K562 (cell line): ENCODE results near the gene AAMP. TPM values are rescaled to one million over a fixed set of nuclear protein-coding genes. Genes with fewer than 3 reads are reported as not detected.

ENCODE experiments used
- ATAC-seq: fragments of 200-7000 bp; cut with Tn5 transposase; 3 replicates; pipeline ENCODE4 v1.9.1; 2020; ENCODE audit warnings: moderate library complexity
- BruUV-seq: library from RNA; stranded (reverse); fragments of 400-500 nt; replicated peaks from 2 replicates; lab custom pipeline; 2021; lab: Mats Ljungman, UMichigan
- CTCF ChIA-PET: fragments of 300-600 bp; formaldehyde crosslinking; extraction: SDS; loops from one replicate; lab custom pipeline; 2021; ENCODE audit warnings: low intra/inter-chr PET ratio; lab: Yijun Ruan, JAX
- POLR2A ChIA-PET: fragments of 300-600, 350-650 bp; sonication (Branson Sonifier 250); formaldehyde crosslinking; extraction: SDS; loops from one replicate; lab custom pipeline; 2021; ENCODE audit warnings: antibody characterized with exemption, inconsistent platforms; lab: Yijun Ruan, JAX
- DNase-seq, 4 experiments: peaks; one replicate each; pipeline versions ENCODE4 v3.0.0 to v3.0.0-alpha.2; 2011 to 2018; ENCODE audit warnings: low spot score in 3 of 4, mixed read lengths in 3 of 4; ENCODE audit errors: extremely low read depth in 1 of 4
- FAIRE-seq: peaks from 2 replicates; lab custom pipeline; 2011; peaks lifted over from hg19 to GRCh38; lab: Jason Lieb, UNC
- H2AFZ ChIP-seq: 2 replicates; pipeline ENCODE4 v1.6.0; 2011; ENCODE audit warnings: low read depth, low read length, control low read depth, inconsistent platforms
- H3K27ac ChIP-seq: fragments of 200-600 bp; 3 replicates; pipeline ENCODE4 v1.8.0; 2011; ENCODE audit warnings: low read depth, mild to moderate bottlenecking, control low read depth, inconsistent platforms, low read length, moderate library complexity, mixed read lengths; ENCODE audit errors: extremely low read depth
- H3K27me3 ChIP-seq, 2 experiments: fragments of 300-600 bp in 1 of 2; 2 replicates in 1 of 2; 3 replicates in 1 of 2; pipeline versions ENCODE4 v1.6.0 to v1.8.0; 2011; ENCODE audit warnings: inconsistent platforms in 2 of 2, low read length in 2 of 2, mild to moderate bottlenecking in 1 of 2, mixed read lengths in 1 of 2, moderate library complexity in 1 of 2; ENCODE audit not compliant: control insufficient read depth in 2 of 2, insufficient read depth in 2 of 2
- H3K36me3 ChIP-seq: fragments of 300-600 bp; 3 replicates; pipeline ENCODE4 v1.8.0; 2011; ENCODE audit warnings: mild to moderate bottlenecking, low read length, inconsistent platforms; ENCODE audit not compliant: control insufficient read depth, insufficient read depth
- H3K4me1 ChIP-seq, 2 experiments: fragments of 200-600 bp in 1 of 2; replicated peaks in 1 of 2; 2 replicates in 1 of 2; 3 replicates in 1 of 2; pipeline versions ENCODE4 v1.5.1 to v1.8.0; 2011; ENCODE audit warnings: inconsistent platforms in 2 of 2, low read length in 2 of 2, mild to moderate bottlenecking in 1 of 2, mixed read lengths in 1 of 2, moderate library complexity in 1 of 2; ENCODE audit not compliant: control insufficient read depth in 2 of 2, insufficient read depth in 2 of 2
- H3K4me2 ChIP-seq: 2 replicates; pipeline ENCODE4 v1.6.1; 2011; ENCODE audit warnings: low read length, control low read depth, inconsistent platforms, mixed read lengths; ENCODE audit not compliant: insufficient read depth
- H3K4me3 ChIP-seq: fragments of 200-600 bp; sonication (generic), shearing (Covaris generic); 2 replicates; pipeline ENCODE4 v1.5.1; 2016; ENCODE audit warnings: control low read depth, inconsistent platforms
- H3K79me2 ChIP-seq: fragments of 200-600 bp; 3 replicates; pipeline ENCODE4 v1.8.0; 2011; ENCODE audit warnings: low read length, inconsistent platforms; ENCODE audit not compliant: control insufficient read depth, insufficient read depth
- H3K9ac ChIP-seq, 2 experiments: 2 replicates each; pipeline versions ENCODE4 v1.6.0 to v1.6.1; 2011; ENCODE audit warnings: low read depth in 2 of 2, low read length in 2 of 2, control low read depth in 1 of 2, inconsistent platforms in 1 of 2, mild to moderate bottlenecking in 1 of 2, mixed read lengths in 1 of 2; ENCODE audit not compliant: insufficient read depth in 1 of 2
- H3K9me1 ChIP-seq: one replicate; pipeline ENCODE4 v1.6.0; 2011; ENCODE audit warnings: inconsistent platforms, mild to moderate bottlenecking, low read length, moderate library complexity; ENCODE audit not compliant: control insufficient read depth, insufficient read depth
- H3K9me3 ChIP-seq: replicated peaks from 2 replicates; pipeline ENCODE4 v1.5.1; 2011; ENCODE audit warnings: low read depth, low read length, inconsistent platforms; ENCODE audit not compliant: control insufficient read depth, insufficient read depth
- H4K20me1 ChIP-seq: replicated peaks from 2 replicates; pipeline ENCODE4 v1.6.1; 2011; ENCODE audit warnings: low read length, inconsistent platforms, mixed read lengths; ENCODE audit not compliant: control insufficient read depth, insufficient read depth
- CEBPB ChIP-seq: fragments of 450-650 bp; IDR thresholded peaks from 2 replicates; pipeline ENCODE4 v1.6.1; 2016; ENCODE audit warnings: missing genetic modification characterization, missing compliant biosample characterization
- E2F3 ChIP-seq: fragments of 250-450 bp; sonication (Bioruptor Pico); IDR thresholded peaks from 2 replicates; pipeline ENCODE4 v1.4.0; 2020; ENCODE audit warnings: mild to moderate bottlenecking
- HOXB6 ChIP-seq: fragments of 250-450 bp; sonication (Bioruptor Pico); IDR thresholded peaks from 2 replicates; pipeline ENCODE4 v1.5.1; 2022; ENCODE audit warnings: mild to moderate bottlenecking, borderline replicate concordance
- POLR2G ChIP-seq: fragments of 200-400 bp; formaldehyde crosslinking; IDR thresholded peaks from 2 replicates; pipeline ENCODE4 v1.6.1; 2017; ENCODE audit warnings: low read depth, mild to moderate bottlenecking, antibody characterized with exemption, low read length, moderate library complexity
- RBM25 ChIP-seq: fragments of 200-400 bp; formaldehyde crosslinking; IDR thresholded peaks from 2 replicates; pipeline ENCODE4 v1.6.1; 2018; ENCODE audit warnings: low read length, low read depth, moderate library complexity; ENCODE audit not compliant: severe bottlenecking
- RBM34 ChIP-seq: fragments of 200-400 bp; formaldehyde crosslinking; IDR thresholded peaks from 2 replicates; pipeline ENCODE4 v1.6.1; 2018; ENCODE audit warnings: low read length, borderline replicate concordance; ENCODE audit not compliant: insufficient read depth
- SP1 ChIP-seq: sonication (generic); formaldehyde crosslinking; IDR thresholded peaks from 2 replicates; pipeline ENCODE4 v1.8.1; 2022; ENCODE audit warnings: mild to moderate bottlenecking, missing genetic modification reagents
- ZFP1 ChIP-seq: fragments of 450-650 bp; formaldehyde crosslinking; IDR thresholded peaks from 2 replicates; pipeline ENCODE4 v1.4.0; 2020; ENCODE audit warnings: mild to moderate bottlenecking, mixed read lengths
- ZNF431 ChIP-seq: sonication (generic); formaldehyde crosslinking; IDR thresholded peaks from 2 replicates; pipeline ENCODE4 v1.8.0; 2022; ENCODE audit warnings: mild to moderate bottlenecking, missing genetic modification reagents
- WGBS: fragments of 100-300 bp; shearing (Covaris generic); methylation state at CpG from one replicate; pipeline ENCODE4 v1.1.6; 2016; ENCODE audit warnings: low coverage, mixed read lengths; ENCODE audit not compliant: insufficient coverage; ENCODE audit errors: missing lambda C conversion rate; 5-methylcytosine and 5-hydroxymethylcytosine counted together
- in situ Hi-C: fragments of 300-500 bp; cut with MboI; formaldehyde crosslinking; loops from 4 replicates; pipeline ENCODE4 v1.15.0; 2018; ENCODE audit warnings: inconsistent platforms, mixed read lengths
- intact Hi-C: fragments of 100-400 bp; cut with micrococcal nuclease; formaldehyde crosslinking; loops from 2 replicates; pipeline ENCODE4 v1.14.2; 2022
- polyA plus RNA-seq, 8 experiments: library from polyadenylated mRNA; depleted of rRNA in 4 of 8; stranded (reverse) in 5 of 8; unstranded in 3 of 8; fragments of >200 nt; fragmentation: Nextera tagmentation in 2 of 8; fragmentation: Illumina TruSeq in 1 of 8; extraction: Ambion mirVana in 2 of 8; extraction: Trizol in 1 of 8; gene quantifications; 2 replicates each; pipeline versions ENCODE4 v1.2.1 to v1.2.3, GENCODE V29; 2011 to 2014; ENCODE audit warnings: inconsistent platforms in 1 of 8, missing spikeins in 1 of 8
- total RNA-seq, 7 experiments: library from RNA; depleted of rRNA in 6 of 7; stranded (reverse); fragments of >200 nt in 6 of 7; fragmentation: Illumina TruSeq in 2 of 7; extraction: Trizol in 2 of 7; gene quantifications; 2 replicates each; pipeline versions ENCODE4 v1.2.1 to v1.2.3, GENCODE V29; 2011 to 2021; ENCODE audit warnings: low replicate concordance in 1 of 7

AAMP gene
- total and polyA plus RNA-seq, 9 of the 15 experiments (the other 6 are each of a cell fraction or from before 2014, with no cell fraction given), result 5.7 to 197 (median 94.1) TPM

DNA sequence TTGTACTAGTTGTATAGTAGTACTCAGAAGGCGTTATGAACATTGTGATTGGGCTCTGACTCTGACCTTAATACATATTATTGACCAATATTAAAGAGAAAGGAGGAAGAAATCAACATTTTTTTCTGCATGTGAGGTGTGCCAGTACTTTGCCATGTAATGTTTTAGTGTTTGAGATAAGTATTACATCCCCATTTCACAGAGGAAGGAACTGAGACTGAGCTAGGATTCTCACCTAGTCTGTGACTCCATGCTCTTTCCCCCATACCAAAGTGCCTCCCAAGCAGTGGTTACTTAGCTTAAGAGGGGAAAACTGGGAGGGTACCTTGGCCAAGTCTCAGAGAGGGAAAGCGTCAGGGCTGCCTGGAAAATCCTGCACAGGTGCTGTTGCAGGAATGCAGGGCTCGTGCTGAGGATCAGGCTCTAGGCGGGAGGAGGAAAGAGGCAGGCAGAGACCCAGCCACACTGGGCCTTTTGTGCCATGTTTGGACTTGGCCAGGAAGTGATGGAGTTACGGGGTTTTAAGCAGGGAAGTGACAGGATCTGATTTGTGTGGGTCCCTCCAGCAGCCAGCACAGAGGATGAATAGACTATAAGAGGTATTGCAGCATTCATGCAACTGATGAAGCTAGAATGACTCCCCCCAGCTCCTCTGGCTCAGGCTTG is 2.1 kb upstream of the AAMP start:
- Histone ChIP-seq H3K27ac (no peak overlapping the region), H4K20me1 (0 out of 2 replicates have a peak, but pooled peaks cover 8% of the 10 kb centered on the region)
- no TSS peak for BruUV-seq

DNA sequence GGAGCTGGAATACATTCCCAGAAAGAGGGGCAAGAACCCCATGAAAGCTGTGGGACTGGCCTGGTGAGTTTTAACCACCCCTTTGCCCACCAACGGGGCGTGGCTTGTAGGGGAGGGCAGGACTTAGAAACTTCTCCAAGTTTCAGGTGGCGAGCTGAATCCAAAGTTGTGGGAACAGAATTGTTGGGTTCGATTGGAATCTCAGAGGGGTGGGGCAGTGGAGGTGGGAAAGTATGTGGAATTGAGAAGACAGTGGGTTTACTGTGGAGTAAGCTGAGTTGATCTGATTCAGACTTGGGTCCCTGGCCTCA is 1.5 kb upstream of the AAMP start:
- CTCF ChIA-PET, result no interaction called here
- no peak for FAIRE-seq

More for the DNA sequence above, 2.1 kb upstream of the AAMP start:
- Histone ChIP-seq H3K4me3 (no peak overlapping the region), H3K4me2 (peak overlapping the region; percentile 89), H3K4me1 (peaks cover 4 to 25% of the 10 kb centered on the region in 2 experiments; a peak in 3 of 5 replicates), H3K9ac (peak overlapping the region in 1 of 2 experiments; percentile 75; a peak in 1 of 4 replicates), H3K9me1 (no peaks in the 10 kb centered on the region), H3K9me3 (no peaks in the 10 kb centered on the region), H2AFZ (no peak overlapping the region), H3K27me3 (no peaks in the 10 kb centered on the region), H3K79me2 (peaks cover 25% of the 10 kb centered on the region), H3K36me3 (peaks cover 53% of the 10 kb centered on the region)
- FAIRE-seq (no peak), DNase-seq (no peak), ATAC-seq (no peak)
- ChIA-PET CTCF (interaction anchor here (0.7 to 2.0 kb wide), 2 partner anchors 84 to 124 kb away, joined by 3 to 8 read pairs; partner anchors contain the start of gene CATIP), POLR2A (interaction anchor here (0.5 to 1.2 kb wide), 9 partner anchors 10 to 378 kb away, joined by 3 to 6 read pairs (median 3); partner anchors contain the start of gene GPBAR1)
- 70% methylated on average over 3 of the region's 5 CpGs for WGBS
- in situ Hi-C loops (no loop called here), intact Hi-C loops (loop anchor here (1.0 to 10.0 kb wide), 4 partner anchors 15 to 373 kb away; partner anchors contain the start of gene CATIP)
- TF ChIP-seq E2F3 (CRISPR knock-in tag) (no peak), RBM25 (peak; percentile 38), POLR2G (peak; percentile 39), ZNF431 (CRISPR knock-in tag) (0 out of 2 replicates have a peak, but pooled peaks have one; percentile 23), ZFP1 (no peak), RBM34 (no peak), CEBPB (no peak)

More for the DNA sequence above, 1.5 kb upstream of the AAMP start:
- peaks cover 25% of the 10 kb centered on the region for H3K79me2 ChIP-seq
- no peaks in the 10 kb centered on the region for H3K9me1 ChIP-seq
- POLR2A ChIA-PET, result interaction anchor here (0.6 to 1.5 kb wide), 9 partner anchors 11 to 378 kb away, joined by 3 to 6 read pairs (median 3); partner anchors contain the start of gene GPBAR1
- intact Hi-C loops (loop anchor here (10.0 kb wide), 1 partner anchor 373 kb away; no protein-coding TSS in a partner anchor), in situ Hi-C loops (no loop called here)
- H3K4me3 ChIP-seq, result peak overlapping the region; percentile 73
- H3K27me3 ChIP-seq, result no peaks in the 10 kb centered on the region
- no peak overlapping the region for H2AFZ ChIP-seq
- H3K9me3 ChIP-seq, result no peaks in the 10 kb centered on the region
- peaks cover 4 to 25% of the 10 kb centered on the region in 2 experiments; a peak in 3 of 5 replicates for H3K4me1 ChIP-seq
- no peak overlapping the region; the same call in 1 of the 3 replicates for H3K27ac ChIP-seq
- peak overlapping the region; percentile 71 to 96; a peak in 3 of 4 replicates for H3K9ac ChIP-seq
- ATAC-seq, result no peak
- peaks cover 53% of the 10 kb centered on the region for H3K36me3 ChIP-seq
- 6% methylated on average over 4 of the region's 4 CpGs for WGBS
- no TSS peak for BruUV-seq
- peak overlapping the region; percentile 89 for H3K4me2 ChIP-seq
- H4K20me1 ChIP-seq, result 0 out of 2 replicates have a peak, but pooled peaks cover 8% of the 10 kb centered on the region
- DNase-seq, result no peak
- TF ChIP-seq SP1 (CRISPR knock-in tag), result 0 out of 2 replicates have a peak, but pooled peaks have one; percentile 27
- TF ChIP-seq HOXB6, result no peak
